HT1080 (cell line): ENCODE results near the gene DHRS13. TPM values are rescaled to one million over a fixed set of nuclear protein-coding genes. Genes with fewer than 3 reads are reported as not detected.

Experiments used
- DNase-seq: peaks from one replicate; pipeline ENCODE4 v3.0.0-alpha.2; 2015; ENCODE audit warnings: low read depth
- polyA plus RNA-seq, 2 experiments: library from polyadenylated mRNA; depleted of rRNA; stranded (reverse); fragments of >200 nt; gene quantifications; 2 replicates each; pipeline ENCODE4 v1.2.3, GENCODE V29; 2015
- total RNA-seq: library from RNA; depleted of rRNA; stranded (reverse); fragments of >200 nt; shearing (Covaris generic); gene quantifications from 2 replicates; pipeline ENCODE4 v1.2.3, GENCODE V29; 2014; rRNA removed

The DHRS13 gene
- 8.7 and 13.6 TPM in 2 replicates for total RNA-seq
- 7.0 and 7.8 TPM in 2 replicates for polyA plus RNA-seq (2015; cell fraction: cytosol; rRNA removed)
- polyA plus RNA-seq (2015; cell fraction: nucleus; rRNA removed): 5.3 and 8.6 TPM in 2 replicates

DNA sequence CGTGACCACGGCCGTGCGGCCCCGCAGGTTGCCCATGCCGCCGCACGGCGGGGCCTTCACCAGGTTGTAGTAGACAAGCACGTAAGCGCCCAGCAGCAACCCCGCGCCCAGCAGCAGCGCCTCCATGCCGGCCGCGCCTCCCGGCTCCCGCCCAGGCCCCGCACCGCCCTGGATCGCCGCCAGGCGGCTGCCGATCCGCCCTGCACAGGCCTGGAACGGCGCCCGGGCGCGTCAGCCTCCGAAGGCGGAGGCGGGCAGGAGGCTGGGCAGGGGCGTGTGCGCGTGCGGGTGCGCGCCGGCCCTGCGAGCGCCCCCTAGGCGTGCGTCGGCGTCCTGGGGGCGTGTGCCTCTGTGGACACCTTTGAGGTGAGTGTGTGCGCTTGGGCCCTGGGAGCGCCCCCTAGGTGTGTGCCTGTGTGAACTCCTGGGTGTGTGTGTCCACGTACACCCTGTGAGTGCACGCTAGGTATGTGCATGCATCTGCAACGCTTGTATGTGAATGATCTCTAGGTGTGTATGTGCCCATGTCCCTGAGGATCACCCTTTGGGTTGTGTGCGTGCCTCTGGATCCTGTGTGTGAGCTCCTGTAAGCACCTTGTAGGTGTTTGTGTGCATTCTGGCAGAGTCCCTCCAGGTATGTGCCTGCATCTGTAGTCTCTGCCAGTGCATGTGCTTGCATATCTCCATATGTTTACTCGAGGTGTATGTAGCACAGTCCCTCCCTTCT, at the start of gene DHRS13:
DHRS13 (minus strand) TSS at position 261 of the 727 bp plus-strand sequence; CDS start at position 126, 135 bp downstream.
- peak; percentile 91 for DNase-seq

- DNase-seq: peak; percentile 99
Measured at GRCh38 chr17:28951991-28952975, 49.4 kb upstream of the DHRS13 start.

- peak; percentile 100 for DNase-seq
Measured at GRCh38 chr17:28951428-28951990, 48.6 kb upstream of the DHRS13 start, which contains the start of gene PHF12. TSS of gene PHF12 (minus strand) at chr17:28951518. CDS start at chr17:28950960, 558 bp downstream.

GRCh38 chr17:28950752-28951427, 48.0 kb upstream of the DHRS13 start:
- DNase-seq: no peak

DNA sequence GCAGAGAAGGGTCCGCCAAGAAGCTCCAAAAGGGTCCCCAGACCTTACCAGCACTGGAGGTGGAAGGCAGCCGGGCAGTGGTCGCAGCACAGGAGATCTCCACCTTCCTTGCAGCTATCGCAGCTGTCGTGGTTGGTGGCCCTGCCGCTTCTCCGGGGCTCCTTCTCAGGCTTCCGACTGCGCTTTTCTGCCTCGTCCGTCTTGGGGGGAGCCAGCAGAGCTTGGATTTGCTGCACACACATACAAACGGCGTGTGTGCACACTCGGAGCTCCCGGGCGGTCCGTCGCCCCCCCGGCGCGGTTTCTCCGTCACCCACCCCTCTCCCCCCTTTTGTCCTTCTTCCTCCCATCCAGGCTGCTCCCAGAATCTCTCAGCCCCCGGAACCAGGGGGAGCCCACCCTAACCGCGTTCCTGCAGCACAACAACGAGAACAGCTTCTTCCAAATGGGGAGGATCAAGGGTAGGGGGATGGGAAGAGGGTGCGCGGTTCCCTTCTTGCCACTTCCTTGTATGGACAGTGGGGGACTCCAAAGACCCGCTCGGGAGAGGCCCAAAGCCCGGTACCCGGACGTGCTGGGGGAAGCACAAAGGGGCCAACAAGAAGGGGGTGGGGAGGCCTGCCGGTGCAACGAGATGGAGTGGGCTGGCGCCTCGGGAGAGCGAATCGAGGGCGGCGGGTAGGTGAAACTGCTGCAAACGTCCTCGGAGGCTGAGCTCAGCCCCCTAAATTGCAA, 47.3 kb upstream of the DHRS13 start:
- peak; percentile 46 for DNase-seq

- DNase-seq: peak; percentile 47
Measured at GRCh38 chr17:28949185-28950016, 46.5 kb upstream of the DHRS13 start.

DNA sequence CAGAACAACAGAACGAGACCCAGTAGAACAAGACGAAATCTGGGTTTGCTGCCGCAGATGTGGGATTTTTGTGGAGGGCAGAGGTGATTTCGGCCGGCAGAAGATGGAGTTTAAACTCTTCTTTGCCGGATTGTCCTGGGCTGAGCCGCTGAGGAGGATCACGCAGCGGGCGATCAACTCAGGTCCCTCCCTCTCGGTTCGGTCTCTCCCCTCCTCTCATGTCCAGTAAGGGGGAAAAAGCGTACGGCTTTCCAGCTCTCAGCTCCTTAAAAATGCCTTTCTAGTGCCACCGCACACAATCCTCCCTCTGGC, 46.0 kb upstream of the DHRS13 start:
- peak; percentile 29 for DNase-seq

- DNase-seq: no peak
Measured at GRCh38 chr17:28948342-28948741, 45.5 kb upstream of the DHRS13 start.

DNA sequence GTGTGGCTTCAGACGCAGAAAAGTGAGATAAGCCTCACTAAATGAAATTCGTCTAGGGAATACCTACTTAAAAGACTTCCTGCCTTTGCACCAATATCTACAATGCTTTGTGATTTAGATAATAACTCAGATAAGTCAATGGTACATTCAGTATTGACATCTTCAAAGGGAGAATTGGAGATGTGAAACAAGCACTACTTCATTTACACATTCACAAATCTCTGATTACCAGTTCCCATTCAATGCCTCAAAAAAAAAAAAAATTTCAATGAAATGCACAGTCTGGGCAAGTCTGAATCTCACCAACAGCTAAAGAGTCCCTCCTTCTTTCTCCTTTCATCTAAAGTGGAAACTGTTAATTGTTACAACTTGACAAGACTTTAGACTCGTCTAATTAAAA, 44.8 kb upstream of the DHRS13 start:
- no peak for DNase-seq

GRCh38 chr17:28946239-28946638, 43.4 kb upstream of the DHRS13 start:
- peak; percentile 70 for DNase-seq

- no peak for DNase-seq
Measured at GRCh38 chr17:28944862-28945741, 42.2 kb upstream of the DHRS13 start.

DNA sequence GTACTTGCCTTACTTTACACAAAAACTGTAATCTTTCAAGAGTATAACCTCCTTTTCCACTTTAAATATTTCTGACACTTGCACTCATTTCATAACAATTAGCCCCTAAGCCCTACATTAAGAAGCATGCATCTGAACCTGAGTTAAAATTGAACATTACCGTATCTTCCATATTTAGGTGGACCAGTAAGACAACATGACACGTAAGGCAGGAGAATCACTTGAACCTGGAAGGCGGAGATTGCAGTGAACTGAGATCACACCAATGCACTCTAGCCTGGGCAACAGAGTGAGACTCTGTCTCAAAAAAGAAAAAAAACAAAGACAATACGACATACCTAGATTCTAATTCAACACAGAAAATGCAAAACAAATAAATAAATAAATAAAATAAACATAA, 41.5 kb upstream of the DHRS13 start:
- no peak for DNase-seq

DNA sequence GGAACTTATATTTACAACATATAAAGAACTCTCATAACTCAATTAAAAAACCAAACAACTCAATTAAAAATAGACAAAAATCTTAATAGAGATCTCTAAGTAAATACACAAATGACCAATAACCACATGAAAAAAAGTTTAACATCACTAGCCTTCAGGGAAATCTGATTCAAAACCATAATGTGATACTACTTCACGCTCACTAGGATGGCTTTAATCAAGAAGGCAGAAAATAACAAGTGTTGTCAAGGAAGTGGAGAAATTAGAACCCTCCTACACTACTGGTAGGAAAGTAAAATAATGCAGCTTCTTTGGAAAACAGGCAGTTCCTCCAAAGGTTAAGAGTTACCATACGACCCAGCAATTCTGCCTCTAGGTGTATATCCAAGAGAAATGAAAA, 40.0 kb upstream of the DHRS13 start:
- DNase-seq: no peak

- no peak for DNase-seq
Measured at GRCh38 chr17:28941251-28941650, 38.4 kb upstream of the DHRS13 start.

GRCh38 chr17:28940675-28941074, 37.8 kb upstream of the DHRS13 start:
- no peak for DNase-seq

- DNase-seq: no peak
Measured at GRCh38 chr17:28940142-28940541, 37.3 kb upstream of the DHRS13 start.

DNA sequence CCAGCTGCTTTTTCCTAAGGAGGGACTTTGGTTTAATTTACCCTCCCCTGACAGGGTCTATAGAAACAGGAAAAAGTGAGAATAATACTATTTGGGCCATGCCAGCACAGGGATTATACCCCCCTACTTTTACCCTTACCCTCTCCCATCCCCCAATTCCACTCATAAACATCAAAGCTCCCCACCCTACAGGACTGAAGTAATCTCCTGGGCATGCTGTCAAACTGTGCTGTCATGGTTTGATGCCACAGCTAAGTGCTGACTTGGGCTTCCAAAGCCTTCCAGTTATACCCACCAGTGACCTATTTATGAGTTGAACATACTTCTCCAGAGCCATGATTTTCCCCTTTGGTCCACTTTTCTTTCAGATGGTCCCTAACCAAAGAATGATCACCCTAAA, 35.7 kb upstream of the DHRS13 start:
- no peak for DNase-seq

GRCh38 chr17:28937044-28937729, 34.3 kb upstream of the DHRS13 start:
- no peak for DNase-seq
